ENCODE data around the gene SRGAP1. TPM values are rescaled to one million over a fixed set of nuclear protein-coding genes. Genes with fewer than 3 reads are reported as not detected.

Gene SRGAP1
- total and polyA plus RNA-seq, 2 of the 8 experiments (the other 6 are each of a cell fraction or from before 2014, with no cell fraction given): 3.2 to 7.3 TPM

GRCh38 chr12:63816031-63816430 is 28.5 kb upstream of the SRGAP1 start:
- Histone ChIP-seq H3K9ac (replicated peaks in 1 of 4; ENCODE audit: extremely low read depth in 1 of 4, low read depth in 3 of 4, low read length in 3 of 4) (no peak overlapping the region), H2BK5ac (ENCODE audit: low read depth, low read length) (no peak overlapping the region), H4K8ac (ENCODE audit: extremely low read depth, insufficient read depth, low read length) (no peak overlapping the region), H2BK15ac (ENCODE audit: low read length) (no peak overlapping the region), H3K4me1 (replicated peaks in 1 of 4; ENCODE audit: control insufficient read depth in 3 of 4, insufficient read depth in 4 of 4, low read length in 3 of 4) (no peaks in the 10 kb centered on the region), H3K4me3 (ENCODE audit: extremely low read depth in 1 of 4, insufficient read depth in 2 of 4, low read depth in 3 of 4, low read length in 4 of 4) (no peak overlapping the region), H2BK20ac (ENCODE audit: low read length) (no peak overlapping the region), H3K9me3 (ENCODE audit: insufficient read depth in 2 of 2, low read depth in 1 of 2, low read length in 1 of 2) (no peaks in the 10 kb centered on the region), H3K56ac (replicated peaks; ENCODE audit: insufficient read length, low read depth, low read length) (no peak overlapping the region), H3K79me1 (ENCODE audit: low read depth, low read length) (no peaks in the 10 kb centered on the region), H3K18ac (ENCODE audit: extremely low read depth, low read length) (no peak overlapping the region), H3K23ac (ENCODE audit: insufficient read length) (no peak overlapping the region), H2AK5ac (ENCODE audit: low read depth, low read length) (no peak overlapping the region), H3K14ac (ENCODE audit: insufficient read length) (no peak overlapping the region), H3K36me3 (ENCODE audit: control insufficient read depth in 2 of 4, insufficient read depth in 4 of 4, low read length in 3 of 4) (no peaks in the 10 kb centered on the region), H3K4me2 (ENCODE audit: insufficient read depth in 1 of 2, low read depth in 2 of 2, low read length in 2 of 2) (no peak overlapping the region), H4K5ac (ENCODE audit: insufficient read length, low read depth, low read length) (no peak overlapping the region), H4K91ac (replicated peaks; ENCODE audit: insufficient read length, low read length) (no peak overlapping the region), H3K4ac (replicated peaks; ENCODE audit: insufficient read length, low read depth, low read length) (no peak overlapping the region), H3K27ac (ENCODE audit: low read depth, low read length) (no peak overlapping the region), H3K27me3 (replicated peaks in 1 of 4; ENCODE audit: control insufficient read depth in 3 of 4, extremely low read depth in 1 of 4, insufficient read depth in 3 of 4, low read length in 3 of 4) (no peaks in the 10 kb centered on the region), H3K79me2 (ENCODE audit: control insufficient read depth in 1 of 2, insufficient read depth in 2 of 2, low read length in 2 of 2) (no peaks in the 10 kb centered on the region), H2BK120ac (replicated peaks; ENCODE audit: low read depth, low read length) (no peak overlapping the region), H4K20me1 (replicated peaks in 1 of 2; ENCODE audit: control insufficient read depth in 1 of 2, insufficient read depth in 2 of 2, low read length in 2 of 2) (no peaks in the 10 kb centered on the region), H2AFZ (ENCODE audit: low read length) (no peak overlapping the region), H2BK12ac (ENCODE audit: low read depth, low read length) (no peak overlapping the region), H3K23me2 (ENCODE audit: low read depth, low read length) (no peaks in the 10 kb centered on the region; the same call in 1 of the 2 replicates)
- POLR2A ChIA-PET (ENCODE audit: partially characterized antibody): no interaction called here
- FAIRE-seq (no peak), DNase-seq (ENCODE audit: low read depth in 1 of 2, low spot score in 2 of 2) (no peak)
- no peak for TF ChIP-seq EZH2 (IDR thresholded peaks at IDR 0.05; ENCODE audit: low read depth, low read length, severe bottlenecking)
- TF ChIP-seq SP1 (IDR thresholded peaks at IDR 0.05; ENCODE audit: low read depth, low read length): no peak
- TF ChIP-seq TEAD4 (IDR thresholded peaks at IDR 0.05; ENCODE audit: low read depth, low read length): no peak
- TF ChIP-seq SIX5 (IDR thresholded peaks at IDR 0.05; ENCODE audit: low read depth, low read length): no peak
- no peak for TF ChIP-seq BACH1 (IDR thresholded peaks at IDR 0.05; ENCODE audit: low read length)
- WGBS, 2 experiments (ENCODE audit: extremely low coverage in 1 of 2, insufficient coverage in 1 of 2, insufficient read length in 1 of 2, insufficient replicate concordance in 2 of 2, low coverage in 1 of 2, low lambda C conversion rate in 2 of 2, missing lambda C conversion rate in 1 of 2): 80% methylated on average over 6 of the region's 6 CpGs; no CpG with 5 or more reads in 1 of the 2 experiments
- CTCF ChIA-PET (ENCODE audit: partially characterized antibody): interaction anchor here (0.7 to 1.3 kb wide), 3 partner anchors 10 to 14 kb away, joined by 3 to 4 read pairs (median 3); no protein-coding TSS in a partner anchor
